ENCODE data around the gene EXOC2. TPM values are rescaled to one million over a fixed set of nuclear protein-coding genes. Genes with fewer than 3 reads are reported as not detected.

The EXOC2 gene
- total RNA-seq, 1 experiment from 2014 or later = 45.7 TPM

DNA sequence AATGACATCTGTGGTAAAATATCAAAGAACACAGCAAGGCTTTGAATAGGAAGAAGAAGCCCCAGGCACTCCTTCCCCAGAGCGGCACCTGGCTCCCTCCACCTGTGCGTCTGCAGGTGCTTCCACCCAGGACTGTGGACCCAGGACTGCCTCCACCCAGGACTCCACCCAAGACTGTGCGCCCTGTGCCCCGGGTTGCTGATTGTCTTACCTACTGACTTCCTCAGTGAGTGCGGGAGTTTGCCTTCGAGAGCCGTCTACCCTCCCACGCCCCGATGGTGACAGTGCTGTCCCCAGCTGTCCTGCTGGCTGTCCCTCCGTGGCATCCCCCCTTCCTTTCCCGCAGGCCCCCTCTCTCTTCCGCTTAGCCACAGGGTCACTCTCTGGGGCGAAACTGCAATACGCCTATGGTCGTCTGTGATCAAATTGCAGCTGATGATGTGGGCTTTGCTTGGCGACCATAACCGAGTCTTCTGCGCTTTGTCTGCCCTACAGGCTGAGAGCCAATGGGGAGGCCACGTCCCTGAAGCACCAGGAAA is 249.2 kb downstream of the EXOC2 start:
- CTCF ChIA-PET = no interaction called here

DNA sequence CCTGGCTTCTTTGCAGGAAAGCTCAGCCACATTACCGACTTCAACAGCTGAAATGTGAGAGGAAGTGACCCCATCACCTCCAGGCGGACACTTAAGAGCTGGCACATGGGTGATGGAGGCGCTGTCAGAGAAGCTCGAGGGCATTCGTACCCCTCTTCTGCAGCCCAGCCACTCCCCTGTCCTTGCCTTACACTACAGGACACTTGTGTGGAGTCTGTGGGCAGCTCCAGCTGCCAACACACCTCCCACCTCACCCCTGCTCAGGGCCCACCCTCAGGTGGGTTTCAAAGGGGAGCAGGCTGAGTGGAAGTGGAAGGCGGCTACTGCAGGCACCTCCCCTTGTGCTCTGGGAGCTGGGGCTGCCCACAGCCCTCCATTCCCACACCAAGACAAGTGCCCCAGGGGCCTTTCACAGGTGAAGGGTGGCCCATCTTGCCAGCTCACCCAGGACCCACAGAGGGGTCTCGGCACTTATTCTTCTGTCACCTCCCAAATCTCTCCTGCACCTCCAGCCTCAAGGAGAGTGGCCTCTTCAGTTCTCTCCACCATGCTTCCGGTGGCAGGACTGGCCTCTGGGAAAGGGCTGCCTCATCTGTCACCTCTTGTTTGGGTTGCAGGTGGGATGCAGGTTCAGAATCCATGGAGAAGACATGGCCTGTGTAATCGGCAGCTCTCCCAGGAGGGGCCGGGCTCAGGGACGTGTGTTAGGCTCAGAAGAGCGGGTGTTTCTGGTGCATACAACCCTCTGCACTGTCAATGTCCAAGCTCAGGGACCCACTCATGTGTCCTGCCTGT is 251.6 kb downstream of the EXOC2 start:
- ChIA-PET POLR2A (no interaction called here), CTCF (no interaction called here)
- Mint-ChIP-seq H3K9me3 (peaks cover under 1% of the 10 kb centered on the region; the same call in 1 of the 2 replicates), H3K27me3 (ENCODE audit: low read depth) (no peaks in the 10 kb centered on the region), H3K4me3 (no peak overlapping the region), H3K4me1 (no peaks in the 10 kb centered on the region), H3K27ac (no peak overlapping the region), H3K36me3 (no peaks in the 10 kb centered on the region)
- no peak for ATAC-seq
- no peak for DNase-seq (ENCODE audit: low spot score)
- TF ChIP-seq ARID4B (CRISPR knock-in tag; IDR thresholded peaks at IDR 0.05; ENCODE audit: borderline replicate concordance) (no peak), ATF1 (CRISPR knock-in tag; IDR thresholded peaks at IDR 0.05) (no peak), GTF2I (CRISPR knock-in tag; conservative IDR thresholded peaks at IDR 0.05) (no peak), CDX4 (CRISPR knock-in tag; IDR thresholded peaks at IDR 0.05; ENCODE audit: borderline replicate concordance) (no peak), NR3C1 (CRISPR knock-in tag; conservative IDR thresholded peaks at IDR 0.05; ENCODE audit: low read depth) (no peak), EMX1 (CRISPR knock-in tag; IDR thresholded peaks at IDR 0.05) (no peak), PRRX2 (CRISPR knock-in tag; IDR thresholded peaks at IDR 0.05) (no peak), ESRRA (CRISPR knock-in tag; IDR thresholded peaks at IDR 0.05; ENCODE audit: borderline replicate concordance) (no peak), ETV6 (CRISPR knock-in tag; IDR thresholded peaks at IDR 0.05) (no peak)
- TF ChIP-seq, protein P1, sequence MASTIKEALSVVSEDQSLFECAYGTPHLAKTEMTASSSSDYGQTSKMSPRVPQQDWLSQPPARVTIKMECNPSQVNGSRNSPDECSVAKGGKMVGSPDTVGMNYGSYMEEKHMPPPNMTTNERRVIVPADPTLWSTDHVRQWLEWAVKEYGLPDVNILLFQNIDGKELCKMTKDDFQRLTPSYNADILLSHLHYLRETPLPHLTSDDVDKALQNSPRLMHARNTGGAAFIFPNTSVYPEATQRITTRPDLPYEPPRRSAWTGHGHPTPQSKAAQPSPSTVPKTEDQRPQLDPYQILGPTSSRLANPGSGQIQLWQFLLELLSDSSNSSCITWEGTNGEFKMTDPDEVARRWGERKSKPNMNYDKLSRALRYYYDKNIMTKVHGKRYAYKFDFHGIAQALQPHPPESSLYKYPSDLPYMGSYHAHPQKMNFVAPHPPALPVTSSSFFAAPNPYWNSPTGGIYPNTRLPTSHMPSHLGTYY (CRISPR knock-in tag; IDR thresholded peaks at IDR 0.05) = no peak

More for the DNA sequence above, 249.2 kb downstream of the EXOC2 start:
- ATAC-seq = no peak
- no peak for TF ChIP-seq ZNF671 (CRISPR knock-in tag; IDR thresholded peaks at IDR 0.05)
- TF ChIP-seq ZMAT4 (CRISPR knock-in tag; IDR thresholded peaks at IDR 0.05) = no peak
- TF ChIP-seq EMX1 (CRISPR knock-in tag; IDR thresholded peaks at IDR 0.05) = no peak
- no peak for TF ChIP-seq ARID4B (CRISPR knock-in tag; IDR thresholded peaks at IDR 0.05; ENCODE audit: borderline replicate concordance)
- TF ChIP-seq ZSCAN18 (CRISPR knock-in tag; IDR thresholded peaks at IDR 0.05) = no peak
- Mint-ChIP-seq H3K27ac (no peak overlapping the region), H3K36me3 (peaks cover 6% of the 10 kb centered on the region), H3K4me3 (no peak overlapping the region), H3K27me3 (ENCODE audit: low read depth) (no peaks in the 10 kb centered on the region), H3K9me3 (peaks cover 7% of the 10 kb centered on the region), H3K4me1 (no peaks in the 10 kb centered on the region)
- DNase-seq (ENCODE audit: low spot score) = no peak
- POLR2A ChIA-PET = no interaction called here

Measured in WTC11 (cell line).